Parathyroid adenoma (tissue), 2 donors: ENCODE measurements around the gene TBCD.
"Not testable (repeated sequence)": the region's sequence is repeated elsewhere in the genome, so short reads cannot be mapped to it uniquely, and the experiment has no call there.

ENCODE experiments used
- H2AFZ ChIP-seq: fragments of 300-600 bp; sonication (generic); one replicate; pipeline ENCODE4 v1.7.0; 2017; ENCODE audit warnings: antibody characterized with exemption, mild to moderate bottlenecking
- H3K27ac ChIP-seq: fragments of 300-600 bp; sonication (generic); one replicate; pipeline ENCODE4 v1.7.0; 2017
- H3K27me3 ChIP-seq: fragments of 300-600 bp; sonication (generic); one replicate; pipeline ENCODE4 v1.7.0; 2017; ENCODE audit warnings: low read length; ENCODE audit not compliant: control insufficient read depth, insufficient read depth
- H3K36me3 ChIP-seq: fragments of 300-600 bp; sonication (generic); one replicate; pipeline ENCODE4 v1.7.0; 2017; ENCODE audit warnings: low read length; ENCODE audit not compliant: control insufficient read depth, insufficient read depth
- H3K4me1 ChIP-seq: fragments of 300-600 bp; sonication (generic); one replicate; pipeline ENCODE4 v1.7.0; 2017; ENCODE audit warnings: control low read depth
- H3K4me2 ChIP-seq: fragments of 300-600 bp; sonication (generic); one replicate; pipeline ENCODE4 v1.7.0; 2017; ENCODE audit warnings: low read length
- H3K4me3 ChIP-seq: fragments of 300-600 bp; sonication (generic); one replicate; pipeline ENCODE4 v1.7.0; 2017; ENCODE audit warnings: low read depth, low read length
- H3K79me2 ChIP-seq: fragments of 300-600 bp; sonication (generic); one replicate; pipeline ENCODE4 v1.7.0; 2017; ENCODE audit warnings: control low read depth
- H3K9ac ChIP-seq: fragments of 300-600 bp; sonication (generic); one replicate; pipeline ENCODE4 v1.7.0; 2017; ENCODE audit warnings: mild to moderate bottlenecking
- H3K9me3 ChIP-seq: fragments of 300-600 bp; sonication (generic); one replicate; pipeline ENCODE4 v1.7.0; 2017; ENCODE audit warnings: low read length; ENCODE audit not compliant: control insufficient read depth
- CTCF ChIP-seq: fragments of 300-600 bp; sonication (generic); IDR thresholded peaks from one replicate; pipeline ENCODE4 v1.7.0; 2017; ENCODE audit warnings: antibody characterized with exemption, mild to moderate bottlenecking
- donor health status: primary hyperparathyroidism.

TBCD gene

GRCh38 chr17:82765371-82765770 is 13.5 kb downstream of the TBCD start:
- no peaks in the 10 kb centered on the region for H3K27me3 ChIP-seq
- no peak overlapping the region for H3K4me3 ChIP-seq
- no peak overlapping the region for H3K27ac ChIP-seq
- no peaks in the 10 kb centered on the region for H3K36me3 ChIP-seq
- no peak for TF ChIP-seq CTCF
- no peak overlapping the region for H3K4me2 ChIP-seq
- no peak overlapping the region for H3K9ac ChIP-seq
- H2AFZ ChIP-seq: no peak overlapping the region
- no peaks in the 10 kb centered on the region for H3K9me3 ChIP-seq
- no peaks in the 10 kb centered on the region for H3K4me1 ChIP-seq
- H3K79me2 ChIP-seq: peaks cover 10% of the 10 kb centered on the region

GRCh38 chr17:82767041-82767754 is 15.3 kb downstream of the TBCD start:
- Histone ChIP-seq H3K4me3 (no peak overlapping the region), H2AFZ (no peak overlapping the region), H3K36me3 (no peaks in the 10 kb centered on the region), H3K27ac (no peak overlapping the region), H3K9me3 (no peaks in the 10 kb centered on the region), H3K9ac (no peak overlapping the region), H3K27me3 (no peaks in the 10 kb centered on the region), H3K79me2 (peaks cover 7% of the 10 kb centered on the region), H3K4me2 (no peak overlapping the region), H3K4me1 (no peaks in the 10 kb centered on the region)
- peak; percentile 61 for TF ChIP-seq CTCF

- H3K27ac ChIP-seq: no peak overlapping the region
- H3K4me3 ChIP-seq: no peak overlapping the region
- H3K79me2 ChIP-seq: no peaks in the 10 kb centered on the region
- no peaks in the 10 kb centered on the region for H3K9me3 ChIP-seq
- H3K4me1 ChIP-seq: no peaks in the 10 kb centered on the region
- H2AFZ ChIP-seq: no peak overlapping the region
- no peaks in the 10 kb centered on the region for H3K36me3 ChIP-seq
- H3K4me2 ChIP-seq: no peak overlapping the region
- H3K9ac ChIP-seq: no peak overlapping the region
- TF ChIP-seq CTCF: no peak
- no peaks in the 10 kb centered on the region for H3K27me3 ChIP-seq
These were observed 17.2 kb downstream of the TBCD start for GRCh38 chr17:82769041-82769440.

GRCh38 chr17:82772026-82772425 is 20.2 kb downstream of the TBCD start:
- no peak overlapping the region for H3K4me3 ChIP-seq
- no peak overlapping the region for H3K27ac ChIP-seq
- H3K36me3 ChIP-seq: no peaks in the 10 kb centered on the region
- peaks cover 4% of the 10 kb centered on the region for H3K4me1 ChIP-seq
- no peaks in the 10 kb centered on the region for H3K9me3 ChIP-seq
- H3K4me2 ChIP-seq: no peak overlapping the region
- no peak for TF ChIP-seq CTCF
- no peaks in the 10 kb centered on the region for H3K27me3 ChIP-seq
- H3K9ac ChIP-seq: no peak overlapping the region
- H3K79me2 ChIP-seq: peaks cover 8% of the 10 kb centered on the region
- no peak overlapping the region for H2AFZ ChIP-seq

GRCh38 chr17:82774456-82774855 is 22.6 kb downstream of the TBCD start:
- not testable (repeated sequence) for H3K4me3 ChIP-seq, H3K4me2 ChIP-seq, H3K27ac ChIP-seq, H3K9me3 ChIP-seq, H2AFZ ChIP-seq, H3K36me3 ChIP-seq, H3K9ac ChIP-seq, H3K4me1 ChIP-seq, H3K27me3 ChIP-seq
- peaks cover 11% of the 10 kb centered on the region for H3K79me2 ChIP-seq
